GM23338 (cell line): ENCODE results near the gene PTAR1. TPM values are rescaled to one million over a fixed set of nuclear protein-coding genes. Genes with fewer than 3 reads are reported as not detected.

ENCODE experiments used
- ATAC-seq: fragments of 200-7000 bp; cut with Tn5 transposase; 3 replicates; pipeline ENCODE4 v1.9.1; 2020
- DNase-seq: peaks from one replicate; pipeline ENCODE4 v3.0.0-alpha.2; 2015; ENCODE audit warnings: low spot score
- H2AFZ ChIP-seq: fragments of 200-600 bp; sonication (generic); 2 replicates; pipeline ENCODE4 v1.8.0; 2016; ENCODE audit warnings: antibody characterized with exemption, mild to moderate bottlenecking, moderate library complexity
- H3F3A ChIP-seq: fragments of 200-600 bp; sonication (generic); replicated peaks from 2 replicates; pipeline ENCODE4 v1.8.0; 2017; ENCODE audit warnings: antibody characterized with exemption, mixed run types, low read depth
- H3K27ac ChIP-seq: fragments of 200-600 bp; sonication (generic); 2 replicates; pipeline ENCODE4 v1.6.1; 2016; ENCODE audit warnings: low read depth
- H3K27me3 ChIP-seq: fragments of 200-600 bp; sonication (generic); 2 replicates; pipeline ENCODE4 v1.8.0; 2016; ENCODE audit warnings: mild to moderate bottlenecking, mixed run types, moderate library complexity; ENCODE audit not compliant: insufficient read depth
- H3K36me3 ChIP-seq: fragments of 200-600 bp; sonication (generic); 2 replicates; pipeline ENCODE4 v1.8.0; 2016; ENCODE audit warnings: mild to moderate bottlenecking; ENCODE audit not compliant: insufficient read depth
- H3K4me1 ChIP-seq: fragments of 200-600 bp; sonication (generic); 2 replicates; pipeline ENCODE4 v1.8.0; 2016; ENCODE audit warnings: mild to moderate bottlenecking, moderate library complexity; ENCODE audit not compliant: insufficient read depth
- H3K4me2 ChIP-seq: fragments of 200-600 bp; sonication (generic); 2 replicates; pipeline ENCODE4 v1.7.1; 2017; ENCODE audit warnings: mixed run types
- H3K4me3 ChIP-seq: fragments of 200-600 bp; sonication (generic); 2 replicates; pipeline ENCODE4 v1.6.1; 2016; ENCODE audit warnings: mixed run types
- H3K79me2 ChIP-seq: fragments of 200-600 bp; sonication (generic); replicated peaks from 2 replicates; pipeline ENCODE4 v1.8.0; 2017; ENCODE audit warnings: mild to moderate bottlenecking; ENCODE audit not compliant: insufficient read depth
- H3K9me2 ChIP-seq: fragments of 200-600 bp; sonication (generic); 2 replicates; pipeline ENCODE4 v1.8.0; 2017; ENCODE audit not compliant: insufficient read depth
- H4K20me1 ChIP-seq: fragments of 200-600 bp; sonication (generic); replicated peaks from 2 replicates; pipeline ENCODE4 v1.8.0; 2017; ENCODE audit warnings: mild to moderate bottlenecking; ENCODE audit not compliant: insufficient read depth
- H3K27ac Mint-ChIP-seq: 2 replicates; pipeline ENCODE4 v1.8.0; 2020; ENCODE audit warnings: inconsistent platforms, mild to moderate bottlenecking, moderate library complexity, mixed read lengths
- H3K27me3 Mint-ChIP-seq: 3 replicates; pipeline ENCODE4 v1.8.0; 2022; ENCODE audit warnings: low read depth, mild to moderate bottlenecking, moderate library complexity, mixed read lengths, inconsistent platforms; ENCODE audit not compliant: insufficient read depth, poor library complexity
- H3K36me3 Mint-ChIP-seq: 3 replicates; pipeline ENCODE4 v1.8.0; 2021; ENCODE audit warnings: low read depth, mild to moderate bottlenecking, inconsistent platforms, moderate library complexity, mixed read lengths
- H3K4me1 Mint-ChIP-seq: 3 replicates; pipeline ENCODE4 v1.8.0; 2020; ENCODE audit warnings: mild to moderate bottlenecking, inconsistent platforms, mixed read lengths
- H3K4me3 Mint-ChIP-seq: 3 replicates; pipeline ENCODE4 v1.8.0; 2021; ENCODE audit warnings: moderate library complexity, mild to moderate bottlenecking, inconsistent platforms, mixed read lengths
- H3K9me3 Mint-ChIP-seq: 3 replicates; pipeline ENCODE4 v1.8.0; 2020; ENCODE audit warnings: moderate library complexity, mild to moderate bottlenecking, inconsistent platforms, mixed read lengths
- CREB1 ChIP-seq: fragments of 250-450 bp; sonication (Bioruptor Pico); IDR thresholded peaks from 2 replicates; pipeline ENCODE4 v1.5.0; 2020; ENCODE audit warnings: low read depth, mild to moderate bottlenecking, moderate library complexity
- CTCF ChIP-seq, 2 experiments: fragments of 200-600 bp in 1 of 2; sonication (generic) in 1 of 2; conservative IDR thresholded peaks; 2 replicates each; pipeline versions ENCODE4 v1.5.1 to v1.6.1; 2016 to 2017; ENCODE audit warnings: antibody characterized with exemption in 2 of 2, low read depth in 2 of 2, mild to moderate bottlenecking in 2 of 2, moderate library complexity in 1 of 2
- ETS1 ChIP-seq: IDR thresholded peaks from 2 replicates; pipeline ENCODE4 v1.6.1; 2016; ENCODE audit warnings: antibody characterized with exemption
- EZH2 ChIP-seq: fragments of 200-600 bp; sonication (generic); IDR thresholded peaks from one replicate; pipeline ENCODE4 v1.8.0; 2017; ENCODE audit warnings: antibody characterized with exemption, mild to moderate bottlenecking, low read depth; ENCODE audit not compliant: unreplicated experiment
- NANOG ChIP-seq: IDR thresholded peaks from 2 replicates; pipeline ENCODE4 v1.6.1; 2016; ENCODE audit warnings: antibody characterized with exemption, borderline replicate concordance
- POLR2AphosphoS5 ChIP-seq: IDR thresholded peaks from 2 replicates; pipeline ENCODE4 v1.6.1; 2016; ENCODE audit warnings: antibody characterized with exemption, low read depth
- REST ChIP-seq: IDR thresholded peaks from one replicate; pipeline ENCODE4 v1.6.1; 2018; ENCODE audit warnings: antibody characterized with exemption; ENCODE audit not compliant: unreplicated experiment
- polyA plus RNA-seq: library from polyadenylated mRNA; unstranded; fragments of >200 nt; fragmentation: Nextera tagmentation; extraction: Ambion mirVana; gene quantifications from 2 replicates; pipeline ENCODE4 v1.2.1, GENCODE V29; 2016
- total RNA-seq: library from RNA; depleted of rRNA; stranded (reverse); fragments of >200 nt; shearing (Covaris generic); gene quantifications from 2 replicates; pipeline ENCODE4 v1.2.3, GENCODE V29; 2014

PTAR1 gene
- total and polyA plus RNA-seq, 2 experiments from 2014 or later, result 35.2 to 219 TPM

GRCh38 chr9:69672596-69673310 lies 87.1 kb downstream of the PTAR1 start:
- H3K9me3 Mint-ChIP-seq, result no peaks in the 10 kb centered on the region
- Histone ChIP-seq H3K36me3 (no peaks in the 10 kb centered on the region), H3K4me2 (peak overlapping the region; percentile 95), H3K4me3 (peak overlapping the region; percentile 81), H3K27ac (0 out of 2 replicates have a peak overlapping the region, but pooled peaks have one; percentile 30), H3K4me1 (peaks cover 6% of the 10 kb centered on the region), H3K79me2 (no peaks in the 10 kb centered on the region), H3K27me3 (peaks cover 35% of the 10 kb centered on the region), H4K20me1 (no peaks in the 10 kb centered on the region), H2AFZ (peak overlapping the region; percentile 97), H3F3A (peaks cover 8% of the 10 kb centered on the region; the same call in 1 of the 2 replicates), H3K9me2 (no peaks in the 10 kb centered on the region)
- no peaks in the 10 kb centered on the region; the same call in 2 of the 3 replicates for H3K36me3 Mint-ChIP-seq
- TF ChIP-seq REST (no peak), POLR2AphosphoS5 (no peak), ETS1 (no peak), EZH2 (no peak), NANOG (no peak), CREB1 (CRISPR knock-in tag) (peak; percentile 58), CTCF (conservative IDR thresholded peaks at IDR 0.05; ENCODE audit: low read depth in 2 of 2) (peak; percentile 74 to 82)
- ATAC-seq, result peak; percentile 89
- peak; percentile 97 for DNase-seq
- H3K4me3 Mint-ChIP-seq, result peak overlapping the region; percentile 68
- peaks cover 25% of the 10 kb centered on the region for H3K27me3 Mint-ChIP-seq
- H3K27ac Mint-ChIP-seq, result no peak overlapping the region
- H3K4me1 Mint-ChIP-seq, result peaks cover 12% of the 10 kb centered on the region; the same call in 2 of the 3 replicates
